Fibroblast of villous mesenchyme (primary cell): Measurements from ENCODE around the gene KCNA5. TPM values are rescaled to one million over a fixed set of nuclear protein-coding genes. Genes with fewer than 3 reads are reported as not detected.

ENCODE experiments used
- DNase-seq: peaks from one replicate; pipeline ENCODE4 v3.0.0-alpha.2; 2010; ENCODE audit warnings: low read depth
- H3K4me3 ChIP-seq: 2 replicates; pipeline ENCODE4 v1.5.1; 2011; ENCODE audit warnings: low read depth, mild to moderate bottlenecking, low read length
- CTCF ChIP-seq: IDR thresholded peaks from 2 replicates; pipeline ENCODE4 v1.5.1; 2012; ENCODE audit warnings: low read depth, mild to moderate bottlenecking, low read length; ENCODE audit not compliant: insufficient read depth
- total RNA-seq: library from RNA; depleted of rRNA; stranded (reverse); fragments of >200 nt; gene quantifications from 2 replicates; pipeline ENCODE4 v1.2.3, GENCODE V29; 2012

Gene KCNA5
- total RNA-seq, 1 donor, result not detected

GRCh38 chr12:5051334-5051733, 7.7 kb downstream of the KCNA5 start:
- no peak for DNase-seq
- no peak overlapping the region for H3K4me3 ChIP-seq
- no peak for TF ChIP-seq CTCF

- DNase-seq, result no peak
- TF ChIP-seq CTCF, result no peak
Observed at GRCh38 chr12:5051913-5052312, 8.2 kb downstream of the KCNA5 start.

GRCh38 chr12:5052348-5052747, 8.7 kb downstream of the KCNA5 start:
- no peak overlapping the region for H3K4me3 ChIP-seq
- no peak for DNase-seq

More at GRCh38 chr12:5051913-5052312, 8.2 kb downstream of the KCNA5 start:
- no peak overlapping the region for H3K4me3 ChIP-seq

GRCh38 chr12:5059358-5059757, 15.7 kb downstream of the KCNA5 start:
- no peak for TF ChIP-seq CTCF
- H3K4me3 ChIP-seq, result no peak overlapping the region
- no peak for DNase-seq

More at GRCh38 chr12:5052348-5052747, 8.7 kb downstream of the KCNA5 start:
- no peak for TF ChIP-seq CTCF

- no peak overlapping the region for H3K4me3 ChIP-seq
- no peak for DNase-seq
- TF ChIP-seq CTCF, result no peak
Observed at GRCh38 chr12:5060958-5061357, 17.3 kb downstream of the KCNA5 start.

- H3K4me3 ChIP-seq, result no peak overlapping the region
- TF ChIP-seq CTCF, result no peak
- no peak for DNase-seq
Observed at GRCh38 chr12:5063149-5063548, 19.5 kb downstream of the KCNA5 start.

GRCh38 chr12:5064913-5065490, 21.3 kb downstream of the KCNA5 start:
- H3K4me3 ChIP-seq, result no peak overlapping the region
- no peak for TF ChIP-seq CTCF
- no peak for DNase-seq
